Fibroblast of mammary gland (primary cell): ENCODE data around the gene RNASET2.

ENCODE experiments used
- DNase-seq: peaks from one replicate; pipeline ENCODE4 v3.0.0-alpha.2; 2010; ENCODE audit warnings: low read depth
- H3K4me3 ChIP-seq: 2 replicates; pipeline ENCODE4 v1.5.1; 2011; ENCODE audit warnings: low read depth, mild to moderate bottlenecking, low read length, moderate library complexity; ENCODE audit not compliant: control insufficient read depth
- TF ChIP-seq, protein P1 (sequence below): conservative IDR thresholded peaks from 2 replicates; pipeline ENCODE4 v1.5.1; 2011; ENCODE audit warnings: low read depth, low read length, inconsistent platforms; ENCODE audit not compliant: control insufficient read depth, insufficient read depth

The RNASET2 gene

DNA sequence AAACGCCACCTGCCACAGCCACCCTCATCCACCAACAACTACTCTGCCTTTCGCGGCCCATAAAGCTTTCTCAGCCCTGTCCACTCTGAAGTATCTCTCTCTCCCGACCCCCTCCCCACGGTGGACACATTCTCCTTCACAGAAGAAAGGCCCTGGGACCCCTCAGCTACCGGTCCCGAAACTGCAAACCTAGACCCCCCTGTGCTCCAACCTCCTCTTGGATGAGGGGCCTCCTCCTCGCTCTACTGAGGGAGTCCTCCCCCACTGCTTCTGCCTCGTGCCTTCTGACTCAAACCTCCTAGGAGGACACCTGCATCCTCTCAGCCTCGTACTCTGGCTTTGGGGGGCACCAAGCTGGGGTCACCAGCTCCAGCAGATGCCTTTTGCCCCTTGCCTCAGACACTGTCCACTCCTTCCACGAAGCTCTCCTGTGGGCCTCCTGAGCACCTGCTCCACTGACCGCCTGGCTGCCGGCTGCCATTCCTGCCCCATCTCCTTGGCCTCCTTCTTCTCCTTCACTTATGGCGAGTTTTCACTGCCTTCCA, 24.9 kb downstream of the RNASET2 start:
- DNase-seq = no peak
- no peak overlapping the region for H3K4me3 ChIP-seq
- TF ChIP-seq, protein P1, sequence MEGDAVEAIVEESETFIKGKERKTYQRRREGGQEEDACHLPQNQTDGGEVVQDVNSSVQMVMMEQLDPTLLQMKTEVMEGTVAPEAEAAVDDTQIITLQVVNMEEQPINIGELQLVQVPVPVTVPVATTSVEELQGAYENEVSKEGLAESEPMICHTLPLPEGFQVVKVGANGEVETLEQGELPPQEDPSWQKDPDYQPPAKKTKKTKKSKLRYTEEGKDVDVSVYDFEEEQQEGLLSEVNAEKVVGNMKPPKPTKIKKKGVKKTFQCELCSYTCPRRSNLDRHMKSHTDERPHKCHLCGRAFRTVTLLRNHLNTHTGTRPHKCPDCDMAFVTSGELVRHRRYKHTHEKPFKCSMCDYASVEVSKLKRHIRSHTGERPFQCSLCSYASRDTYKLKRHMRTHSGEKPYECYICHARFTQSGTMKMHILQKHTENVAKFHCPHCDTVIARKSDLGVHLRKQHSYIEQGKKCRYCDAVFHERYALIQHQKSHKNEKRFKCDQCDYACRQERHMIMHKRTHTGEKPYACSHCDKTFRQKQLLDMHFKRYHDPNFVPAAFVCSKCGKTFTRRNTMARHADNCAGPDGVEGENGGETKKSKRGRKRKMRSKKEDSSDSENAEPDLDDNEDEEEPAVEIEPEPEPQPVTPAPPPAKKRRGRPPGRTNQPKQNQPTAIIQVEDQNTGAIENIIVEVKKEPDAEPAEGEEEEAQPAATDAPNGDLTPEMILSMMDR = no peak

DNA sequence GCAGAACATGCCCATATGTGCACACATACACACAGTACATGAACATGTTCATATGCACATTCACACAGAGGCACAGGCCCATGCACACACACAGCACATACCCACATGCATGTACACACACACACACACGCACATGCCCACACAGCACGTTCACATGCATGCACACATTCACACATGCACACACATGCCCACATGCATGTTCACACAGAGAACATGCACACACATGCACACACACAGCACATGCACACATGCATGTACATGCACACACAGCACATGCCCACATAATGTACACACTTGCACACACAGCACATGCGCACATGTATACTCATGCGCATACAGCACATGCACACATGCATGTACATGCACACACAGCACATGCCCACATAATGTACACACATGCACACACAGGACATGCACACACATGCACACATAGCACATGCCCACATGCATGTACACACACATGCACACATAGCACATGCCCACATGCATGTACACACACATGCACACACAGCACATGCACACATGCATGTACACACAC, 25.9 kb downstream of the RNASET2 start:
- TF ChIP-seq, protein P1 = no peak
- no peak overlapping the region for H3K4me3 ChIP-seq
- no peak for DNase-seq

DNA sequence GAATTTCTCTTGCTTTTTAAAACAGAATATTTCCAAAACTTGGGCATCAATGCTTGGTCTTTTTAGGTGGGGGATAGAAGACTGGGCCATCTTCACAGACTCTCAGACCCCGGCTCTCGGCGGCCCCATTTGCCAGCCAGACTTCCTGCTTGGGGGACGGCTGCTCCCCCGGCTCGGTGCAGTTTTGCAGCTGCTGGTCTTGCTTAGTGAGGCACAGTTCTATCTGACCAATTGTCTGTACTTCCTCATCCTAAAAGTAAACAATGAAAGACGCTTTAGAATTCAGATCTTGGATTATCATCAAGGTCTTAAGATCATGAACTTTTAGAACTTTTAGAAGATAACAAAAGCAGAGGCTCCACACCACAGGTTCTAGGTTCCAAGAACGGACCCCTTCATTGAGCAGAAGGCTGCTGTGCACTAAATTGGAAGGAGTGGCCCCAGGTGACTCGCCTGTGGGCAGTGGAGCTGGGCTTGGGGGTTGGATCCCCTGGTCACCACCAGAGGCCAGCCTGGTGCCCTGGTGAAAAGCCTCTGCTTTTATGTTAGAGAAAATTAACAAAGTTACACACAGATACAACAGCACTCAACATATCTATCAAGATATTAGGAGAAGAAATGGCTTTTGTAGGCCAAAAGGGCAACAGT, 26.7 kb downstream of the RNASET2 start:
- no peak for DNase-seq
- no peak overlapping the region for H3K4me3 ChIP-seq
- TF ChIP-seq, protein P1 = no peak

DNA sequence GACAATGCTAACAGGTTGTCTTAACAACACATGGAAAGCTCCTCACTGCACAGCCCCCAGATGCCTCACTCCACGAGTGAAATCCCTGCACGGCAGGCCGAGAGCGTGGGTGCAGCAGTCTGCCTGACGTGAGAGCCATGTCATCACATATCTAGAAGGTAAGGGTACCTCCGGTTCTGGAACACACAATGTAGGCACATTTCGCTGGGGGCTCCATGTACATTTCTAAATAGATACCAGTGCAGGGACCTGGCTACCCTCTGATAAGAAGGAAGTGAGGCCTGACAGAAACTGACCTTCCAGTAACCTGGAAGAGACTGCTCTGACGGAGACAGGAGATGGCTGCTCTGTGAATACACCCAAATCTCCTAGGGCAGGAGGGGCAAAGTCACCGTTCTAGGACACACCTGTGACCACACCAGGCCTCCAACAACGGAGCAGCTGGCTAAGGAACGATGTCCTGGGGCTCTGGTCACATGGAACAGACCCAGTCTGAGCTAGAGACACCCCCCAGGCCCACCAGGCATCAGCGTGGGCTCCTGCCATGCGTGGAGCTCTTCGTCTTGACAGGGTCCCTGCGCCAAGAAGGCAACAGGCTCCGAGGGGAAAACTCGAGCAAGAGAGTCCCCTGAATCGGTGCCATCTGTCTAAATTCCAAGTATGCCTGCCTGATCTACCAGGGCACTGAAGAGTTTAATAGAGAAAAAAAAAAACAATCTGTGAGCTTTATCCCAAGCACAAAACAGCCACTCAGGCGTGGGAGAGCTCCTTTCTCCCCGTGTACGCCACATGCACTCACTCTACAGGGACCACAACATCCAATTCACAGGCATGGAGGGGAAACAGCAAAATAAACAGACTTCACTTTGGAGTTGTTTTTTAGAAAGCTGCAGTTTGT, 27.5 kb downstream of the RNASET2 start:
- no peak for DNase-seq
- TF ChIP-seq, protein P1 = no peak
- no peak overlapping the region for H3K4me3 ChIP-seq

DNA sequence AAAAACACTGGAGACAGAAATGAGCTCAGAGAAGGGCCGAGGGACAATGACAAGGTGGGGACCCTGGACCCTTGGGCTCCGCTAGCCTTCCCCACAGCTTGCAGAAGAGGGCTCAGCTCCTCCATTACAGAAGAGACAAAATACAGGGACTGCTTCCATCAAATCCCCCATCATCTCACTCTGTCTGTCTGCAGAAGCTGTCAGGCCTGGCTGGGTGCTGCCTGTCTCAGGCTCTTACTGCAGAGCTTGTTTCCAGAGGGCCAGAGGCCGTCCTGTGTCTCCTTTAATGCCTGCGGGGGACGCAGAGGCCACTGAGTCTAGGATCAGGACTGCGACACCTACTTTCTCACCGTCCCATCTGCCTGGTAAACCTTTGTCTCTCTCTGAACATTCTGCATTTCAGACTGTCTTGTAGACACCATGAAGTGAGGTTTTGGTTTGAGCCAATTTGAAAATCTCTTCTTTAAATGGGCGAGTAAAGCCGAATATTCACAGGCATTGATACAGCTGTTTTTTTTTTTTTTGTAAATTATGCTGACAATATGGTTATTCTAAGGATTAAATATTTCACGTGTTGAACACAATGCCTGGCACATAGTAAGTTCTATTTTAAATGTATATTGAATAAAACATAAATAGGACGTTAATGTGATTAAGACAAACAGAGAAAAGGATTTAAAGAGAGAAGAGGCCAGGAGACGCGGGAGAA, 28.3 kb downstream of the RNASET2 start:
- DNase-seq = no peak
- H3K4me3 ChIP-seq = no peak overlapping the region
- TF ChIP-seq, protein P1 = no peak

DNA sequence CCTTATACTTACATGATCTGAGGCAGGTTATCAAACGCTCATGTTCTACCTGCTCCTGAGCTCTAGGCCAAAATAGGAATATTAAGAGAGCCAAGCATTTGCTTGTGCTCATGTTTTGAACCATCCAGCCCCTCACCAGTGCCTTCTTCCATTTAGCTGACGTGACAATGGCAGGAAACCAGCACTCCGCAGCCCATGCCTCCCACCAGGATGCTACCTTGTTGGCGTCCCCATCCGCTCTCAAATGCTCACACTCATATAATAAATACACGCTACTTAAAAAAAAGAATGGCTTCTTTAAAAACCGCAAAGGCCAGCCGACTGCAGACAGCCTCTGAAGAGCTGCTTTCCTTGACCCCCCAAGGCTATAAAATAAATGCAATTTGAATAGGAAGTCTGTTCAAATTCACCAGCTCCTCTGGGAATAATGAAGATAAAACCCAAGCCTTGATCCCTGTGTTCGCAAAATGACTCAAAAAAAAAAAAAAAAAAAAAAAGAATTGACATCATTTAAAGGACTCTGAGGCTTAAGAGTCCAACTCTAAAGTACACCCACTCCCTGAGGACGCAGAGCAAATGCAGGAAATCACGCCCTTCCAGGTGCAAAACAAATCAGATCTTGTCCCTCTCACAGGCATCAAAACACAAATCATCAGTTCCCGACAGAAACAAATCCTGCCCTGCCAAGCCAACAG, 29.0 kb downstream of the RNASET2 start:
- TF ChIP-seq, protein P1 = no peak
- H3K4me3 ChIP-seq = no peak overlapping the region
- no peak for DNase-seq
